Kasumi-1 (cell line): Measurements from ENCODE around the gene SARDH.
"Not testable (repeated sequence)": the region's sequence is repeated elsewhere in the genome, so short reads cannot be mapped to it uniquely, and the experiment has no call there.

Experiments
- DNase-seq, 2 experiments: peaks; one replicate each; lab custom pipeline; 2025; lab: John Stamatoyannopoulos, UW

SARDH gene

GRCh38 chr9:133760713-133761290, 22.6 kb upstream of the SARDH start:
- no peak for DNase-seq

DNA sequence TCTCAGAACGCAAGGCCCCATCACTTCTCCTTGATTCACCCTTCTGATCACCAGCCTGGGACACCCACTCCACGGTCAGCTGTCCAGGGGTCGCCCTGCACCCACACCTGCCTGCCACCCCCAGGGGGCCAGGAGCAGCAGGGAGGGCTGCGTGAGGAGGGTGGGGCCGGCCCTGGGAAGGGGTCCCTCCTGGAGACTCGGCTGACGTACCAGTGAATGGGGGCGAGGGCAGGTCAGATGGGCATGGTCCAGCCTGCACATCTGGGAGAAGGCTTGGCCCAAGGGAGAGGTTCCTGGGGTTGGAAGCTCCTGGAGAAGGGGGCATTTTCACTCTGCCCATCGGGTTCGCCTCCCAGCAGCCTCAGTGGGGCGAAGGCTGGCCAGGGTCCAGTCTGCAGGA, 21.8 kb upstream of the SARDH start:
- DNase-seq = no peak

DNA sequence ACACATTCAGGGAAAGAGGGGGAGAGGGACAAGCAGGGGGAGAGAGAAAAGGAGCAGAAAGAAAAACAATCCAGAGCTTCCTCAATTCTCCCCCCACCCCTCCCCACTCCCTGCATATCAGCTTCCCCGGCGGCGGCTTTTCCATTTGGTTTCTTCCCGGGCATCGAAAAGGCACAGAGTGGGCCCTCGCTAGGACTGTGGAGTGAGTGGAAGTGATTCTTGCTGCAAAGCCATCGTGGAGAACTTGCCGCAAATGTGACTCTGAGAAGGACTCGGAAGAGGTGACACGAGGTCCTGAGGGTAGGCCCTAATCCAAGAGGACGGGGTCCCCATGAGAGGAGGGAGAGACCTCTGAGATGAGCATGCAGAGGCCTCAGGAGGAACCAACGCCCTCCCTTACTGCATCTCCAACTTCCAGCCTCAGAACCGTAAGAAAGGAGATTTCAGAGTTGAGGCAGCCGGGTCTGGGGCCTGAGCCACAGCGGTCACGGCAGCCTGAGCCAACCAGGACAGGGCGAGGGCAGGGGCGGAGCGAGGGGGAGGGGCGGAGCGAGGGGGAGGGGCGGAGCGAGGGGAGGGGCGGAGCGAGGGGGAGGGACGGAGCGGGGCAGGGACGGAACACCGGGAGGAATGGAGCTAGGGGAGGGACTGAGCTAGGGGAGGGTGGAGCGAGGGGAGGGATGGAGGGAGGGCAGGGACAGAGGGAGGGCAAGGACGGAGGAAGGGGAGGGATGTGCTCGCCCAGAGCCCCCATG, 21.2 kb upstream of the SARDH start:
- DNase-seq = no peak

DNA sequence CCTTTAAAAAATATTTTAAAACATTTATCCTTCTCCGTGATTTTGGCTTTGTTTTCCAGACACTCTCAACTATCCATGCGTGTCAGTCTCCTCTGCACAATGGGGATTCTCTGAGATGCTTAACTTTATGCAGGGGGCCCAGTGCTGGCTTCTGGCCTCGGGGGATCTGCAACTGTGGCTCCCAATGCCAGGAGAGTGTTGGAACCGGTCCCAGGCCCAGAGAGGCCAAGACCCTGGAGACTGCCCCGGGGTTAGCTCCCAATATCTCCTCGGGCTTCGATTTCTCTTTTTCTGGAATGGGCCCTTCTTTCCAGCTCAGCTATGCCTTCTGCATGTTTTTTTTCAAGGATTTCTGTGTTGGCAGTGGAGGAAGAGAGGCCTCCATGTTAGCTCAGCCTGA, 20.1 kb upstream of the SARDH start:
- no peak for DNase-seq

- DNase-seq = no peak
These were observed 16.6 kb upstream of the SARDH start for GRCh38 chr9:133754688-133755227.

DNA sequence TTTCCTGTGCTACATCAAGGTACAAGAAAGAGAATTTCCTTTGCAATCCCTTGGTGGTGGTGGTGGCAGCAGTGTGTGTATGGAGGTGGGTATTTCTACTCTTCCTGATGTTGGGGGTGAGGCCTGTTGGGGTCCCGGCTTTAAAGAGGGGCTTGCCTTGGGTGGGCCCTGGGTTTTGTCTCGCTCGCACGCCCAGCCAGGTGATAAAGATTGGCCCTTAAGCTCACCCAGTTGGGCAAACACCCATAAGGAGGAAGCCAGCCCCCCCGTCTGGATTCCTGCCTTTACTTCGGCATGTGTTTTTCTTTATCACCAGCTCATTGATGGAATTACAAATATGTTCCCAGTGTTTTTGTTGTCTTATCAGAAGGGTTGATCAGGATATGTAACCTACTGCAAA, 16.0 kb upstream of the SARDH start:
- no peak for DNase-seq

DNA sequence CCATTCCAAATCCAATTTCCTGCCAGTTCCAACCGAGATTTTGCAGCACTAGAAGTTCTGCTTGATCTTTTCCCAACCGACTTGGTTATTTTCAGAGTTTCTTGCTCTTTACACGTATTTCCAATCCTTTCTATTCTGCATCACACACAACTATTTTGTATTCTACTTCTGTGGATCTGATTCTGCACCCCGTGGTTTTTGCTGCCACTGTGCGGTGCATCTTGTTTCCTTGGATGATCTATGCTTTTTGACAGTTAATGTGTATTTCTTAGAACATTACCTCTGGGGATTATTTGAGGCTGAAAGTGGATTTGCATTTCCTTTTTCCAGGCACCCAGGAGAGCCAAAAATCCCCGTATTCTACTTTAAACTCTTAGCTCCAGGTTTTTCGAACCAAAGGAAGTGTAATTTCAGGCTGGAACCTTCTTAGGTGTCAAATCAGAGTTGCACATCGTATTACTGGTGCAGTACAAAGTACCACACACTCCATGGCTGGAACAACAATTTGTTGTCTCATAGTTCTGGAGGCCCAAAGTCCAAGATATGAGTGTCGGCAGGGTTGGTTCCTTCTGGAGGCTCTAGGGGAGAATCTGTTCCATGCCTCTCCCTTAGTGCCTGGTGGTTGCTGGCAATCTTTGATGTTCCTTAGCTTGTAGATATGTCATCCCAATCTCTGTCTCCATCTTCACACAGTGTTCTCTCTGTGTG, 14.7 kb upstream of the SARDH start:
- DNase-seq = no peak

DNA sequence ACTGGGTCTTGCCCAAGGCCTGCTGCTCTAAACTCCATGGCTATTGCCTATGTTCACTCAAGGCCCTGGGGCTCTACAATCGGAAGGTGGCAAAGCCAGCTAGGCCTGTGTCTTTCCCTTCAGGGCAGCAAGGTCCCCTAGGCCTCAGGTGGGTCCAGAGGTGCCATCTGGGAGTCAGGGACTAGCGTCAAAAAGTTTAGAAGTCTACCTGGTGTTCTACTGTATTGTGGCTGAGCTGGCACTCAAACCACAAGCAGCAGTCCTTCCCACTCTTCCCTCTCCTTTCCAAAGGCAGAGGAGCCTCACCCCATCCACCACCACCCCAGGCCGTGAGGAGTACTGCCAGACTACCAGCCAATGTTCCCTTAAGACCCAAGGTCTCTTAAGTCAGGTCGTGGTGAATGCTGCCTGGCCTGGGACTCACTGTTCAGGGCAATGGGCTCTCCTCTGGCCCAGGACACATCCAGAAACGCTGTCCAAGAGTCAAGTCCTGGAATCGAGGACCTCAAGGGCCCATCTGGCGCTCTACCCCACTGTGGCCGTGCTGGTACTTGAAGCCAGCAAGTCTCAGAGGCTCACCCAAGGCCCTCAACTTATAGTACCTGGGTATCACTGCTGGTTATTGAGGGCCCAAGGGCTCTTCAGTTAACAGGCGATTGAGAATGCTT, 13.0 kb upstream of the SARDH start:
- no peak for DNase-seq

- no peak for DNase-seq
These were observed 9.2 kb upstream of the SARDH start for GRCh38 chr9:133747309-133747708.

- DNase-seq = not testable (repeated sequence)
These were observed 6.4 kb upstream of the SARDH start for GRCh38 chr9:133744528-133744927.

- DNase-seq = peak; percentile 61 to 80
These were observed 4.8 kb upstream of the SARDH start for GRCh38 chr9:133742849-133743444.

- DNase-seq = no peak
These were observed 4.1 kb upstream of the SARDH start for GRCh38 chr9:133742251-133742650.

DNA sequence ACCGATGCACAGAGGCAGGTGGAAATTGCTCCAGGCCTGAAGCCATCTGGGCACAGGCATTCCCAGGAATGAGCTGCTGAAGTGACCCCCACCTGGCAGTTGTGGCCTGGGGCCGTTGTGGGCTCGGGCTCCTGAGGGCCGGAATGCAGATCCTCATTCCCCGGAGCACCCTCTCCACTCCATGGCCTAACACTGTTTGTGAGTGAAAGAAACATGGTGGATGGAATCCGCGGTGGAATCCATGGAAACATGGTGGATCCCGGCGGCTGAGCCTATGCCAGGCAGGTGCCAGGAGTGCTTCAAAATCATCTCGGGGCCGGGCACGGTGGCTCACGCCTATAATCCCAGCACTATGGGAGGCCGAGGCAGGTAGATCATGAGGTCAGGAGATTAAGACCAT, 3.6 kb upstream of the SARDH start:
- DNase-seq = no peak

DNA sequence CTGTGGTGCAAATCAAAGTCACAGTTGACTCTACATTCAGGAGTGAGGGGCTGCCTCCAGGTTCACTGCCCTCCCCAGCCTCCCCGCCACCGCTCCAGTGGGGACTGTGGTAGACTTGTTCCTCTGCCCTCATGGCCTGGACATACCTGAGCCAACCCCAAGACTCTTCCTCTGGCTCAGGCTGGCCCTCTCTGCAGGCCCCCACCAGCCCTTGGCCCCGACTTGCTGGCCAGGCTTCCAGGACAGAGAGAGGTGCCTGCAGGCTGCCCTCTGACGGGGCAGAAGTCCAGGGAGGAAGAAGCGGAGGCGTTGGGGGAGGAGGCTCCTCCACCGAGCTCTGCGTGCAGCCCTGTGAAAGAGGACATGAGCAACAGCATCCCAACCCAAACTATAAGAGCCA, 2.8 kb upstream of the SARDH start:
- DNase-seq = no peak

GRCh38 chr9:133739408-133740280, 1.5 kb upstream of the SARDH start:
- no peak for DNase-seq

DNA sequence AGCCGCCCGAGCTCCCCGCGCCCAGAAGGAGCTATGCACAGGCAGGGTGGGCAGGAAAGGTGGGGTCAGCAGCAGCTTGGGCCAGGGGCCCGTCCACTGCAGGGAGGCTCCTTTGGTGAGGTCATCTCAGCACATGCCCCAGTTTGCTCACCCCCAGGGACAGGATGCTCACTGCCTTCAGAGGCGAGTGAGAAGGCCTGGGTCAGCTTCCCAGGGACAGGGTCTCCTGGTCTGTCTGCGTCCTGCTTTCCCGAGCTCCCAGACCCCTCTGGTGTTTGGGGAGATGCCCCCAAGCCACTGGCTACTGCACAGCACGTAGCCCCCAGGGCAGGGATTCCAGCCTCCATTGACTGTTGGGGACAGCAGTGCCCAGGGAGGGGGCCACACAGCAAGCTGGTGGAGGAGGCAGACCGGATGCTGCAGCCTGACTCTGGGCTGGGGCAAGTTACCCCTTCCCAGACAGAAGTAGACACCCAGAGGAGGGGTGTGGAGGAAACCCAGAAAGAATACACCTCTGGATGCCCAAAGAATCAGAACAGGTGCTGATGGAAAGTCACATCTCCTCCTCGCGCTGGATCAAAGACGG, 581 bp upstream of the SARDH start:
- no peak for DNase-seq

DNA sequence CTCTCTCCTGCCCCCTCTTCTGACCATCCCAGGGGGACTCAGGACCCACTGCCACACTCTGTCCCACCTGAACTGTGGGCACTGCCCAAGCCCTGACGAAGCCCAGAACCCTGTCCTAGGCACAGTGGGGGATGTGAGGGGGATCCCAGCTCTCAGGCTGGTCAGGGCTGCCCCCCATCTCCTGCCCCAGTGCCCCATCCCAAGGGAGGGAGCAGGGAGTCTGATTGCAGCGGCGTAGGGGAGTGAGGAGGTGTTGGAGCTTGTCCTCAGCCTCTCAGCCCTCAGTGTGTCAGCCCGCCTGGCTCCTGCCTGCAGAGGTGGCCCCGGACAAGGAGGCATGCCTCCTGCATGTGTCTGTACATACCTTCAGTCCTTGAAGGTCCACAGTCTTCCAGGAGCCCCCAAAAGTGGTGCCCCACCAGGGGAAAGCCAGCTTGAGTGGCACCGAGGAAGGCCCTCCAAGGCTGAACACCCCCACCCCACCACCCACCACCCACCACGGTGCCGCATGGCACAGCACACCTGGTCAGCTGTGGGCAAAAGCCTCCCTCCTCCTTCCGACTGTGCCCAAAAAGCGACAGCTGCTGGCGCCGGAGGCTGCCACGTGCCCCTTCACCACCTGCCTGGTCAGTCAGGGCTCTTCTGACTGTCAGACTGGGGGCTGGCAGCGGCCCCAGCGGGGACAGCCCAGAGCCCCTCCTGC, 930 bp downstream of the SARDH start:
- no peak for DNase-seq

DNA sequence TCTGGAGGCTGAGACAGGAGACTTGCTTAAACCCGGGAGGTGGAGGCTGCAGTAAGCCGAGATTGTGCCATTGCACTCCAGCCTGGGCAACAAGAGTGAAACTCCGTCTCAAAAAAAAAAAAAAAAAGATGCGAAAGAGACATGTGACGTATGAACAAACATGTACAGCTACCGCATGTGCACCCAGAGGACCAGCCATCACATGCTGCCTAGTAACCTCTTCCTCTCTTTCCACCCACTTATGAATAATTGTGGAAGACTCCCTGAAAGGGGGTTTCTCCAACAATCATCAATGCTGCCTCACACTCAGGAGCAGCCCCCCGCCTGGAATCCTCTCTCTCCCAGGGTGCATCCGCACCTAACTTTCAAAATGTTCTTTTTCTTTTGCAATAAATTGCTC, 2.2 kb downstream of the SARDH start:
- DNase-seq = no peak

DNA sequence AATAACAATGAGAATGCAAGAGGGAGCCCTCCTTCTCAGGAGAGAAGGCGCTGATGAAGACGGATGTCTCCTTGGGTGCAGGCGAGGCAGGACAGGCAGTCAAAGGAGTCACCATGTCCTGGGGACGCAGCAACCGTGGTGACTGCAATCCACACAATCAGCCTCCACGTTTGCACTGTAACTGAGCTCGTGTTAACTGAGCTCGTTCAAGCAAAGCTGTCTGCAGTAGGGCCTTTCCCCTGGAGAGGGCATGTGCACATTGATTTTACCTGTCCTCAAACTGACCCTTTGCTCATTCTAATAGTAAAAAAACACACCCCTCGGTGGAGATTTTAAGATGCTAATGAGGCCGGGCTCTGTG, 2.8 kb downstream of the SARDH start:
- DNase-seq = no peak
